Trophoblast cell (in vitro differentiated cells and primary cell): ENCODE data around the gene RFPL3.

Source experiments
- DNase-seq, 2 donors: peaks; one replicate each; pipeline ENCODE4 v3.0.0-alpha.2; 2016
- H2AFZ ChIP-seq: 2 replicates; pipeline ENCODE4 v1.6.1; 2013; ENCODE audit warnings: low read length, moderate library complexity, mild to moderate bottlenecking; ENCODE audit not compliant: insufficient read depth, poor library complexity
- H2AK5ac ChIP-seq: 2 replicates; pipeline ENCODE4 v1.6.1; 2013; ENCODE audit warnings: mild to moderate bottlenecking, low read length
- H2BK120ac ChIP-seq: 2 replicates; pipeline ENCODE4 v1.6.1; 2013; ENCODE audit warnings: low read length, mild to moderate bottlenecking, moderate library complexity; ENCODE audit not compliant: insufficient read depth, poor library complexity
- H2BK12ac ChIP-seq: 2 replicates; pipeline ENCODE4 v1.6.1; 2013; ENCODE audit warnings: mild to moderate bottlenecking, low read length, moderate library complexity
- H2BK5ac ChIP-seq: 2 replicates; pipeline ENCODE4 v1.6.1; 2013; ENCODE audit warnings: low read length, low read depth, moderate library complexity, mild to moderate bottlenecking; ENCODE audit not compliant: poor library complexity
- H3K14ac ChIP-seq: 2 replicates; pipeline ENCODE4 v1.6.1; 2013; ENCODE audit warnings: mild to moderate bottlenecking, low read length
- H3K18ac ChIP-seq: 2 replicates; pipeline ENCODE4 v1.6.1; 2013; ENCODE audit warnings: mild to moderate bottlenecking, low read length
- H3K23ac ChIP-seq: 2 replicates; pipeline ENCODE4 v1.6.1; 2013; ENCODE audit warnings: low read length
- H3K27ac ChIP-seq: 2 replicates; pipeline ENCODE4 v1.5.1; 2013; ENCODE audit warnings: low read depth, mild to moderate bottlenecking, inconsistent platforms, low read length, moderate library complexity
- H3K27me3 ChIP-seq: 2 replicates; pipeline ENCODE4 v1.6.1; 2013; ENCODE audit warnings: inconsistent platforms, mild to moderate bottlenecking, low read length, moderate library complexity; ENCODE audit not compliant: insufficient read depth
- H3K36me3 ChIP-seq, 2 experiments: 1 replicate in 1 of 2; 2 replicates in 1 of 2; pipeline ENCODE4 v1.6.1; 2013; ENCODE audit warnings: low read length in 2 of 2, mild to moderate bottlenecking in 2 of 2, moderate library complexity in 1 of 2; ENCODE audit not compliant: insufficient read depth in 2 of 2, control insufficient read depth in 1 of 2
- H3K4ac ChIP-seq: 2 replicates; pipeline ENCODE4 v1.6.1; 2013; ENCODE audit warnings: low read depth, mild to moderate bottlenecking, low read length, moderate library complexity
- H3K4me1 ChIP-seq, 2 experiments: 1 replicate in 1 of 2; 2 replicates in 1 of 2; pipeline ENCODE4 v1.6.1; 2013; ENCODE audit warnings: low read length in 2 of 2, mild to moderate bottlenecking in 2 of 2, moderate library complexity in 1 of 2; ENCODE audit not compliant: insufficient read depth in 2 of 2, control insufficient read depth in 1 of 2
- H3K4me2 ChIP-seq: 2 replicates; pipeline ENCODE4 v1.6.1; 2013; ENCODE audit warnings: inconsistent platforms, mild to moderate bottlenecking, low read length, moderate library complexity
- H3K4me3 ChIP-seq: 2 replicates; pipeline ENCODE4 v1.5.1; 2013; ENCODE audit warnings: mild to moderate bottlenecking, low read depth, low read length, inconsistent platforms
- H3K79me1 ChIP-seq: one replicate; pipeline ENCODE4 v1.6.1; 2013; ENCODE audit warnings: low read length
- H3K79me2 ChIP-seq: 2 replicates; pipeline ENCODE4 v1.6.1; 2013; ENCODE audit warnings: low read length, mild to moderate bottlenecking; ENCODE audit not compliant: control insufficient read depth, insufficient read depth, poor library complexity
- H3K9ac ChIP-seq: 2 replicates; pipeline ENCODE4 v1.6.1; 2013; ENCODE audit warnings: mild to moderate bottlenecking, low read length
- H3K9me3 ChIP-seq: 2 replicates; pipeline ENCODE4 v1.6.1; 2013; ENCODE audit warnings: low read depth, mild to moderate bottlenecking, control low read depth, inconsistent platforms, low read length; ENCODE audit not compliant: insufficient read depth
- H4K12ac ChIP-seq: 2 replicates; pipeline ENCODE4 v1.6.1; 2013; ENCODE audit warnings: low read depth, mild to moderate bottlenecking, low read length, moderate library complexity
- H4K8ac ChIP-seq: 2 replicates; pipeline ENCODE4 v1.6.1; 2013; ENCODE audit warnings: low read depth, mild to moderate bottlenecking, low read length, moderate library complexity
- H4K91ac ChIP-seq: one replicate; pipeline ENCODE4 v1.6.1; 2013; ENCODE audit warnings: low read depth, mild to moderate bottlenecking, low read length, moderate library complexity
- WGBS: extraction: QIAGEN DNeasy Blood & Tissue Kit; methylation state at CpG from one replicate; pipeline ENCODE4 v1.1.7; 2013; ENCODE audit warnings: missing lambda C conversion rate; ENCODE audit not compliant: insufficient read length, insufficient coverage; ENCODE audit errors: extremely low coverage; 5-methylcytosine and 5-hydroxymethylcytosine counted together

Gene RFPL3

GRCh38 chr22:32378707-32379272 lies 21.1 kb downstream of the RFPL3 start:
- Histone ChIP-seq H3K4me2 (no peak overlapping the region), H3K27me3 (no peaks in the 10 kb centered on the region), H3K14ac (no peak overlapping the region), H3K79me2 (no peaks in the 10 kb centered on the region), H4K8ac (no peak overlapping the region), H3K27ac (no peak overlapping the region), H3K23ac (no peak overlapping the region), H4K91ac (no peak overlapping the region), H3K4me3 (no peak overlapping the region), H2BK120ac (no peak overlapping the region), H3K79me1 (no peaks in the 10 kb centered on the region), H2AFZ (no peak overlapping the region), H3K9me3 (no peaks in the 10 kb centered on the region), H2AK5ac (no peak overlapping the region), H3K36me3 (no peaks in the 10 kb centered on the region), H3K4ac (no peak overlapping the region), H4K12ac (no peak overlapping the region), H2BK5ac (no peak overlapping the region), H3K4me1 (no peaks in the 10 kb centered on the region), H3K9ac (no peak overlapping the region), H2BK12ac (no peak overlapping the region), H3K18ac (no peak overlapping the region)
- WGBS = no CpG with 5 or more reads among the region's 4 CpGs
- DNase-seq = peak; percentile 1 to 25

- no peak overlapping the region for H3K9ac ChIP-seq
- H3K23ac ChIP-seq = no peak overlapping the region
- no peak overlapping the region for H3K27ac ChIP-seq
- no peak overlapping the region for H2BK12ac ChIP-seq
- H3K14ac ChIP-seq = no peak overlapping the region
- H3K4me3 ChIP-seq = no peak overlapping the region
- no CpG with 5 or more reads among the region's 5 CpGs for WGBS
- H3K27me3 ChIP-seq = no peaks in the 10 kb centered on the region
- H4K91ac ChIP-seq = no peak overlapping the region
- H2BK120ac ChIP-seq = no peak overlapping the region
- peaks cover 4 to 6% of the 10 kb centered on the region in 2 experiments for H3K36me3 ChIP-seq
- no peaks in the 10 kb centered on the region for H3K79me2 ChIP-seq
- no peaks in the 10 kb centered on the region for H3K79me1 ChIP-seq
- no peak overlapping the region for H3K18ac ChIP-seq
- no peak overlapping the region for H3K4ac ChIP-seq
- H2AFZ ChIP-seq = no peak overlapping the region
- DNase-seq = no peak
- H4K12ac ChIP-seq = no peak overlapping the region
- no peak overlapping the region for H4K8ac ChIP-seq
- no peaks in the 10 kb centered on the region for H3K9me3 ChIP-seq
- H3K4me2 ChIP-seq = no peak overlapping the region
- H3K4me1 ChIP-seq = no peaks in the 10 kb centered on the region
- H2BK5ac ChIP-seq = no peak overlapping the region
- H2AK5ac ChIP-seq = no peak overlapping the region
Observed at GRCh38 chr22:32380991-32381390, 23.3 kb downstream of the RFPL3 start.

- Histone ChIP-seq H3K36me3 (peaks cover 11 to 34% of the 10 kb centered on the region in 2 experiments), H3K9me3 (no peaks in the 10 kb centered on the region), H2AFZ (no peak overlapping the region), H3K4ac (no peak overlapping the region), H2AK5ac (no peak overlapping the region), H3K79me2 (no peaks in the 10 kb centered on the region), H2BK5ac (no peak overlapping the region), H4K12ac (no peak overlapping the region), H4K91ac (no peak overlapping the region), H3K4me3 (no peak overlapping the region), H3K4me2 (no peak overlapping the region), H3K9ac (no peak overlapping the region), H3K18ac (no peak overlapping the region), H2BK120ac (no peak overlapping the region), H4K8ac (no peak overlapping the region), H3K23ac (no peak overlapping the region), H3K27me3 (no peaks in the 10 kb centered on the region), H2BK12ac (no peak overlapping the region), H3K4me1 (no peaks in the 10 kb centered on the region), H3K79me1 (no peaks in the 10 kb centered on the region), H3K27ac (no peak overlapping the region), H3K14ac (no peak overlapping the region)
- DNase-seq = no peak
- WGBS = no CpG with 5 or more reads among the region's 1 CpG
Observed at GRCh38 chr22:32385681-32386080, 28.0 kb downstream of the RFPL3 start.

GRCh38 chr22:32389685-32390084 lies 32.0 kb downstream of the RFPL3 start:
- Histone ChIP-seq H2BK12ac (no peak overlapping the region), H3K23ac (no peak overlapping the region), H4K91ac (no peak overlapping the region), H3K27ac (no peak overlapping the region), H3K9ac (no peak overlapping the region), H2BK5ac (no peak overlapping the region), H3K14ac (no peak overlapping the region), H2AK5ac (no peak overlapping the region), H3K4ac (no peak overlapping the region), H3K79me2 (no peaks in the 10 kb centered on the region), H3K79me1 (no peaks in the 10 kb centered on the region), H4K8ac (no peak overlapping the region), H3K4me3 (no peak overlapping the region), H4K12ac (no peak overlapping the region), H3K18ac (no peak overlapping the region), H2BK120ac (no peak overlapping the region), H3K9me3 (no peaks in the 10 kb centered on the region), H3K27me3 (no peaks in the 10 kb centered on the region), H3K4me1 (no peaks in the 10 kb centered on the region), H3K36me3 (peaks cover 23 to 58% of the 10 kb centered on the region in 2 experiments), H3K4me2 (no peak overlapping the region), H2AFZ (no peak overlapping the region)
- peak in 1 of 2 donors; percentile 14 for DNase-seq
- no CpG with 5 or more reads among the region's 4 CpGs for WGBS
